Parathyroid adenoma (tissue), 2 donors: ENCODE measurements around the gene ARHGEF28.

Experiments used
- H2AFZ ChIP-seq: fragments of 300-600 bp; sonication (generic); one replicate; pipeline ENCODE4 v1.7.0; 2017; ENCODE audit warnings: antibody characterized with exemption, mild to moderate bottlenecking
- H3K27ac ChIP-seq: fragments of 300-600 bp; sonication (generic); one replicate; pipeline ENCODE4 v1.7.0; 2017
- H3K27me3 ChIP-seq: fragments of 300-600 bp; sonication (generic); one replicate; pipeline ENCODE4 v1.7.0; 2017; ENCODE audit warnings: low read length; ENCODE audit not compliant: control insufficient read depth, insufficient read depth
- H3K36me3 ChIP-seq: fragments of 300-600 bp; sonication (generic); one replicate; pipeline ENCODE4 v1.7.0; 2017; ENCODE audit warnings: low read length; ENCODE audit not compliant: control insufficient read depth, insufficient read depth
- H3K4me1 ChIP-seq: fragments of 300-600 bp; sonication (generic); one replicate; pipeline ENCODE4 v1.7.0; 2017; ENCODE audit warnings: control low read depth
- H3K4me2 ChIP-seq: fragments of 300-600 bp; sonication (generic); one replicate; pipeline ENCODE4 v1.7.0; 2017; ENCODE audit warnings: low read length
- H3K4me3 ChIP-seq: fragments of 300-600 bp; sonication (generic); one replicate; pipeline ENCODE4 v1.7.0; 2017; ENCODE audit warnings: low read depth, low read length
- H3K79me2 ChIP-seq: fragments of 300-600 bp; sonication (generic); one replicate; pipeline ENCODE4 v1.7.0; 2017; ENCODE audit warnings: control low read depth
- H3K9ac ChIP-seq: fragments of 300-600 bp; sonication (generic); one replicate; pipeline ENCODE4 v1.7.0; 2017; ENCODE audit warnings: mild to moderate bottlenecking
- H3K9me3 ChIP-seq: fragments of 300-600 bp; sonication (generic); one replicate; pipeline ENCODE4 v1.7.0; 2017; ENCODE audit warnings: low read length; ENCODE audit not compliant: control insufficient read depth
- CTCF ChIP-seq: fragments of 300-600 bp; sonication (generic); IDR thresholded peaks from one replicate; pipeline ENCODE4 v1.7.0; 2017; ENCODE audit warnings: antibody characterized with exemption, mild to moderate bottlenecking
- donor health status: primary hyperparathyroidism.

ARHGEF28 gene, protein sequence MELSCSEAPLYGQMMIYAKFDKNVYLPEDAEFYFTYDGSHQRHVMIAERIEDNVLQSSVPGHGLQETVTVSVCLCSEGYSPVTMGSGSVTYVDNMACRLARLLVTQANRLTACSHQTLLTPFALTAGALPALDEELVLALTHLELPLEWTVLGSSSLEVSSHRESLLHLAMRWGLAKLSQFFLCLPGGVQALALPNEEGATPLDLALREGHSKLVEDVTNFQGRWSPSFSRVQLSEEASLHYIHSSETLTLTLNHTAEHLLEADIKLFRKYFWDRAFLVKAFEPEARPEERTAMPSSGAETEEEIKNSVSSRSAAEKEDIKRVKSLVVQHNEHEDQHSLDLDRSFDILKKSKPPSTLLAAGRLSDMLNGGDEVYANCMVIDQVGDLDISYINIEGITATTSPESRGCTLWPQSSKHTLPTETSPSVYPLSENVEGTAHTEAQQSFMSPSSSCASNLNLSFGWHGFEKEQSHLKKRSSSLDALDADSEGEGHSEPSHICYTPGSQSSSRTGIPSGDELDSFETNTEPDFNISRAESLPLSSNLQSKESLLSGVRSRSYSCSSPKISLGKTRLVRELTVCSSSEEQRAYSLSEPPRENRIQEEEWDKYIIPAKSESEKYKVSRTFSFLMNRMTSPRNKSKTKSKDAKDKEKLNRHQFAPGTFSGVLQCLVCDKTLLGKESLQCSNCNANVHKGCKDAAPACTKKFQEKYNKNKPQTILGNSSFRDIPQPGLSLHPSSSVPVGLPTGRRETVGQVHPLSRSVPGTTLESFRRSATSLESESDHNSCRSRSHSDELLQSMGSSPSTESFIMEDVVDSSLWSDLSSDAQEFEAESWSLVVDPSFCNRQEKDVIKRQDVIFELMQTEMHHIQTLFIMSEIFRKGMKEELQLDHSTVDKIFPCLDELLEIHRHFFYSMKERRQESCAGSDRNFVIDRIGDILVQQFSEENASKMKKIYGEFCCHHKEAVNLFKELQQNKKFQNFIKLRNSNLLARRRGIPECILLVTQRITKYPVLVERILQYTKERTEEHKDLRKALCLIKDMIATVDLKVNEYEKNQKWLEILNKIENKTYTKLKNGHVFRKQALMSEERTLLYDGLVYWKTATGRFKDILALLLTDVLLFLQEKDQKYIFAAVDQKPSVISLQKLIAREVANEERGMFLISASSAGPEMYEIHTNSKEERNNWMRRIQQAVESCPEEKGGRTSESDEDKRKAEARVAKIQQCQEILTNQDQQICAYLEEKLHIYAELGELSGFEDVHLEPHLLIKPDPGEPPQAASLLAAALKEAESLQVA (N-terminal part only)

DNA sequence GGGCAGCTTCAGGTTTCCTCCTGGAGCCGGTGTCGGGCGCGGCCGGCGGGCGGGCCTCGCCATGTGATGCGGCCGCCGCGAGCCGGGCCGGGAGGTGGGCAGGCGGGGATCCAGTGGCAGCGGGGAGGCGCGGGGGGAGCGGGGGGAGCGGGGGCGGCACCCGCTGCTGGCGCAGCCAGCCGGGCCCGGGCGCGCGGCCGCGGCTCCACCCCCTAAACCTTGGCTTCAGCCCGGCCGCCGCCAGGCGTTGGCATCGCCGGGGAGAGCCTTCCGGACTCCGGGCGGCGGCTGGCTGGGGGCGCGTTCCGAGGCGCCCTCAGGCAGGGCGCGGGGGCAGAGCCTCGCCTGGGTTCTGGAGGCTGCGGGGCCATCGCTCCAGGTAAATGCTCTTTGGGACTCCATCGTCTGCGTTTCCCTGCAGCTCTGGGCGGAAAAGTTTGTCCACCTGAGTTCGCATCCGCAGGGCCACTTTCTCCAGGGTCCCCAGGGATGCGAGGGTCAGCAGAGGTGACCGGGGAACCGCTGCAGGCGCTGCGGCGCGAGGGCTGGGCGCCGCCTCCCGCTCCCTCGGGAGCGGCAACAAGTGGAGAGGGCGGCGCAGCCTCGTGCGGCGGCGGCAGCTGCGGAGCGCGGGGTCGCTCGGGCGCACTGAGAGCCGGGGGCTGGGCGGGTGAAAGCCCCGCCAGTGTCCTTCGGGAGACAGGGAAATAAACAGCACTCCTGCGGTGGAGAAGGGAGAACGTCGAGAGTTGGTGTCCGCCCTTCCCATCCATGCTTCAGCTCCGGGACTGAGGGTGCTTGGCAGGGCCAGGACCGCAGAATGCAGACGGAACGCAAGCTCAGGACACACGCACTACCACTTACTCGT, at the start of gene ARHGEF28:
Gene ARHGEF28, plus strand, starts transcription at position 253 of the 868 bp plus-strand sequence. CDS start 58,656 bp downstream, outside the sequence.
- H2AFZ ChIP-seq: peak within 1 kb of the TSS; percentile 88
- H3K9ac ChIP-seq: no peak within 1 kb of the TSS

DNA sequence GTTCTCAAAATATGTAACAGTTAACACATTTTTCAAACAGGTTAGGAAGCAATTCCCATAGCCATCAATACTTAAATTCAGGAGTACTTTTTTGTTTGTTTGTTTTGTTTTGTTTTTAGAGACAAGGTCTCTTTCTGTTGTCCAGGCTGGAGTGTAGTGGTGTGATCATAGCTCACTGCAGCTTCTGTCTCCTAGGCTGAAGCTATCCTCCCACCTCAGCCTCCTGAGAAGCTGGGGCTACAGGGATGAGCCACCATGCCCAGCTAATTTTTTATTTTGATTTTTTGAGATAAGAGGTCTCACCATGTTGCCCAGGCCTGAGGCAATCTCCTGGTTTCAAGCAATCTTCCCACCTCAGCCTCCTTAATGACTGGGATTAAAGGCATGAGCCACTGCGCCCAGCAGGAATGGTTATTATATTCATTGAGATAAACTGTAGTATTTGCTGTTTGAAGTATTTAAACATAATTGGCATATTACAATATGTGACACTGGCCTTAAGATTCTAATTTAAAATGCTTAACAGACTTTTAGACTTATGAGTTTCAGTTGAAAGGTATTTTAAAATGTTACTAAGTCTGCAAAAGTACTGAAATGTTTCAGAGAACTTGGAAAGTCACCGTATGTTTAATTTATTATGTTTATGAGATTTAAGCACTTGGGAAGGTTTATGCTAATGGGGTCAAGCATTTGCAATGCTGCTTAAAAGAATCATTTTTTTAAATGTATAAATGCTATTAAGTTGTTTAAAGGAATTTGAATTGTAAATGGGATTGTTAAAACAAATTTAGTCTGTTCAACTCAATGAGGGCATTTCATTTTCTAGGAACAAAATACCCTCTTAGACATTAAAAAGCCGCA, 43.5 kb upstream of the ARHGEF28 start:
- H3K9me3 ChIP-seq: no peaks in the 10 kb centered on the region
- H3K4me3 ChIP-seq: no peak overlapping the region
- no peak overlapping the region for H3K4me2 ChIP-seq
- no peak overlapping the region for H3K27ac ChIP-seq
- no peaks in the 10 kb centered on the region for H3K36me3 ChIP-seq
- TF ChIP-seq CTCF: no peak
- no peak overlapping the region for H3K9ac ChIP-seq
- H3K79me2 ChIP-seq: no peaks in the 10 kb centered on the region
- H2AFZ ChIP-seq: no peak overlapping the region
- no peaks in the 10 kb centered on the region for H3K4me1 ChIP-seq
- H3K27me3 ChIP-seq: no peaks in the 10 kb centered on the region

More for the DNA sequence above, at the start of gene ARHGEF28:
- TF ChIP-seq CTCF: no peak
- Histone ChIP-seq H3K9me3 (no peaks in the 10 kb centered on the region), H3K4me2 (peak within 1 kb of the TSS; percentile 93), H3K79me2 (no peaks in the 10 kb centered on the region), H3K27me3 (no peaks in the 10 kb centered on the region), H3K27ac (no peak within 1 kb of the TSS), H3K4me1 (peaks cover 3% of the 10 kb centered on the region), H3K4me3 (peak within 1 kb of the TSS; percentile 51), H3K36me3 (no peaks in the 10 kb centered on the region)

DNA sequence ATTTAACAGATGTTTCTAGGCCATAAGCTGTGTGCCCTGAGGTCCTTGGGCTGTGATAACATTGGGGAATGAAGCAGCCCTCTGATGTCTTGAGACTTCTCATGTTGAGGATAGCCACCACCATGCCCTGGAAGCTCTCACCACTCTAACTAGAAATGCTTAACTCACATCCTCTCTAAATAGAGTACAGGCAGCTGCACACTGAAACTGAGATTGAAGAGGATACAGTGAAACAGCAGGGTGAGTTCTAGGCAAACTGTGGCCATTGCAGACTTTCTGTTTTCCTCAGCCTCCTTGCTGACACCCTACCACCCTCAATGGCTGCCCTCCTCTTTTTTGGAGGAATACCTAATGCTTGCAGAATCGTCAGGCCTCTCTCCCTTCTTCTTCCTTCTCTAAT, 38.1 kb upstream of the ARHGEF28 start:
- H3K27ac ChIP-seq: no peak overlapping the region
- H3K4me1 ChIP-seq: no peaks in the 10 kb centered on the region
- TF ChIP-seq CTCF: no peak
- H3K9me3 ChIP-seq: no peaks in the 10 kb centered on the region
- no peak overlapping the region for H3K4me3 ChIP-seq
- H3K27me3 ChIP-seq: no peaks in the 10 kb centered on the region
- H2AFZ ChIP-seq: no peak overlapping the region
- H3K79me2 ChIP-seq: no peaks in the 10 kb centered on the region
- H3K9ac ChIP-seq: no peak overlapping the region
- H3K36me3 ChIP-seq: no peaks in the 10 kb centered on the region
- H3K4me2 ChIP-seq: no peak overlapping the region
